NOMO-1 (cell line): ENCODE data around the gene LYST.
"Not testable (repeated sequence)": the region's sequence is repeated elsewhere in the genome, so short reads cannot be mapped to it uniquely, and the experiment has no call there.

Experiments
- DNase-seq, 2 experiments: peaks; one replicate each; lab custom pipeline; 2025; ENCODE audit not compliant: unreplicated experiment in 2 of 2; lab: John Stamatoyannopoulos, UW

The LYST gene

GRCh38 chr1:235863699-235864093 is 3.0 kb downstream of the LYST start:
- no peak for DNase-seq

GRCh38 chr1:235861857-235862256 is 4.8 kb downstream of the LYST start:
- DNase-seq: no peak

GRCh38 chr1:235860829-235861228 is 5.9 kb downstream of the LYST start:
- DNase-seq: no peak

GRCh38 chr1:235859789-235860188 is 6.9 kb downstream of the LYST start:
- DNase-seq: no peak

GRCh38 chr1:235858766-235859165 is 7.9 kb downstream of the LYST start:
- no peak for DNase-seq

GRCh38 chr1:235857756-235858155 is 8.9 kb downstream of the LYST start:
- no peak for DNase-seq

- no peak for DNase-seq
Measured at GRCh38 chr1:235855811-235856429, 10.8 kb downstream of the LYST start.

- DNase-seq: no peak
Measured at GRCh38 chr1:235854347-235854746, 12.4 kb downstream of the LYST start.

- DNase-seq: no peak
Measured at GRCh38 chr1:235853653-235854052, 13.1 kb downstream of the LYST start.

- DNase-seq: no peak
Measured at GRCh38 chr1:235852887-235853286, 13.8 kb downstream of the LYST start.

- peak in 1 of 2 experiments; percentile 75 for DNase-seq
Measured at GRCh38 chr1:235851939-235852338, 14.8 kb downstream of the LYST start.

GRCh38 chr1:235848251-235848650 is 18.5 kb downstream of the LYST start:
- DNase-seq: not testable (repeated sequence)

- DNase-seq: not testable (repeated sequence)
Measured at GRCh38 chr1:235845656-235846107, 21.0 kb downstream of the LYST start.

- no peak for DNase-seq
Measured at GRCh38 chr1:235844776-235845175, 21.9 kb downstream of the LYST start.

- DNase-seq: peak in 1 of 2 experiments; percentile 53
Measured at GRCh38 chr1:235843461-235843961, 23.2 kb downstream of the LYST start.

- DNase-seq: peak; percentile 36 to 71
Measured at GRCh38 chr1:235841938-235842545, 24.7 kb downstream of the LYST start.

GRCh38 chr1:235838021-235838420 is 28.7 kb downstream of the LYST start:
- no peak for DNase-seq

- DNase-seq: no peak
Measured at GRCh38 chr1:235835226-235835625, 31.5 kb downstream of the LYST start.

GRCh38 chr1:235834620-235835019 is 32.1 kb downstream of the LYST start:
- no peak for DNase-seq

- no peak for DNase-seq
Measured at GRCh38 chr1:235832011-235832410, 34.7 kb downstream of the LYST start.

GRCh38 chr1:235831148-235831547 is 35.6 kb downstream of the LYST start:
- peak; percentile 23 to 34 for DNase-seq

- no peak for DNase-seq
Measured at GRCh38 chr1:235826102-235826854, 40.4 kb downstream of the LYST start.
